Pancreas (tissue), 10 donors: ENCODE results near the gene CRNKL1. TPM values are rescaled to one million over a fixed set of nuclear protein-coding genes. Genes with fewer than 3 reads are reported as not detected.

Experiments used
- ATAC-seq, 4 donors: fragments of 200-7000 bp; cut with Tn5 transposase; one replicate each; pipeline versions ENCODE4 v1.8.0 to v1.9.1; 2020; ENCODE audit warnings: mild to moderate bottlenecking in 4 of 4, moderate library complexity in 4 of 4
- DNase-seq, 6 donors: peaks; one replicate each; pipeline ENCODE4 v3.0.0-alpha.2; 2020
- FAIRE-seq: peaks from 2 replicates; lab custom pipeline; 2012; peaks lifted over from hg19 to GRCh38; lab: Jason Lieb, UNC
- H3K27ac ChIP-seq, 4 donors: fragments of 200-600 bp; sonication (generic); 1 replicate in 3 of 4; 2 replicates in 1 of 4; pipeline versions ENCODE4 v1.5.0 to v1.8.0; 2020
- H3K27me3 ChIP-seq, 4 donors: fragments of 200-600 bp; one replicate each; pipeline ENCODE4 v1.8.0; 2021
- H3K36me3 ChIP-seq, 3 donors: fragments of 200-600 bp; sonication (generic) in 1 of 3; one replicate each; pipeline versions ENCODE4 v1.5.0 to v1.8.0; 2020 to 2021
- H3K4me1 ChIP-seq, 3 donors: fragments of 200-600 bp; one replicate each; pipeline ENCODE4 v1.8.0; 2021
- H3K4me3 ChIP-seq, 4 donors: fragments of 200-600 bp; sonication (generic) in 2 of 4; one replicate each; pipeline versions ENCODE4 v1.5.0 to v1.8.0; 2020 to 2021
- H3K9me3 ChIP-seq, 4 donors: fragments of 200-600 bp; one replicate each; pipeline ENCODE4 v1.8.0; 2021
- CTCF ChIP-seq, 4 donors: fragments of 200-600 bp; sonication (generic) in 3 of 4; IDR thresholded peaks; one replicate each; pipeline versions ENCODE4 v1.5.0 to v1.8.0; 2021; ENCODE audit warnings: antibody characterized with exemption in 4 of 4
- WGBS, 2 donors: extraction: QIAGEN DNeasy Blood & Tissue Kit; methylation state at CpG; one replicate each; pipeline ENCODE4 v1.1.7; 2013; 5-methylcytosine and 5-hydroxymethylcytosine counted together
- intact Hi-C, 3 donors: fragments of 100-400 bp; cut with DNase I; formaldehyde crosslinking; loops; one replicate each; pipeline versions ENCODE4 v1.11.1 to v1.14.2; 2022
- polyA plus RNA-seq, 2 donors: library from polyadenylated mRNA; stranded (reverse); fragments of 200-250 nt; gene quantifications; one replicate each; pipeline ENCODE4 v1.2.3, GENCODE V29; 2013
- total RNA-seq, 6 donors: library from RNA; stranded (reverse); fragmentation: NEBNext Ultra II Directional in 4 of 6; extraction: Animal tissue kit (Norgen Biotek cat#: 25700) in 4 of 6; gene quantifications; one replicate each; pipeline versions ENCODE4 v1.2.1 to v1.2.4, GENCODE V29; 2021 to 2023
- donor health status: healthy with polysubstance abuse.
- donor health status: DM: no; HTN: no; CAD: no; lungs with moderate emphysema.
- donor health status: DM: no; HTN: no; CAD: no.
- donor health status: control.
- donor health status: control.
- donor health status: Bipolar disorder and iron deficiency.
- donor health status: DM: yes; HTN: yes; CAD: no.
- donor health status: DM: no; HTN: no; CAD: no.
- donor health status: DM: no; HTN: no; CAD: no.
- donor health status: DM: yes; HTN: yes; CAD: no.

The CRNKL1 gene
- total and polyA plus RNA-seq, 8 donors = 4.4 to 15.5 (median 8.5) TPM

- Histone ChIP-seq H3K27ac (no peak overlapping the region), H3K4me1 (peaks cover 4 to 11% (median 9%) of the 10 kb centered on the region in 3 donors), H3K9me3 (no peaks in the 10 kb centered on the region), H3K36me3 (peaks cover 7 to 55% (median 37%) of the 10 kb centered on the region in 3 donors), H3K4me3 (no peak overlapping the region), H3K27me3 (no peaks in the 10 kb centered on the region)
- FAIRE-seq (no peak), ATAC-seq (no peak), DNase-seq (no peak)
- intact Hi-C loops = no loop called here
- TF ChIP-seq CTCF (IDR thresholded peaks at IDR 0.05) = no peak
- 81 to 84% methylated on average over 5 of the region's 5 CpGs for WGBS, 2 donors
Measured at GRCh38 chr20:20031790-20032189, 20.5 kb downstream of the CRNKL1 start.

GRCh38 chr20:20027284-20027683, 25.0 kb downstream of the CRNKL1 start:
- WGBS, 2 donors = 17 to 21% methylated on average over 2 of the region's 2 CpGs
- intact Hi-C loops = no loop called here
- peak; percentile 56 to 83 (median 73) for ATAC-seq
- Histone ChIP-seq H3K27ac (no peak overlapping the region), H3K9me3 (no peaks in the 10 kb centered on the region), H3K4me1 (peaks cover 4 to 15% (median 9%) of the 10 kb centered on the region in 3 donors), H3K27me3 (no peaks in the 10 kb centered on the region), H3K4me3 (no peak overlapping the region), H3K36me3 (peaks cover 0 to 24% (median 15%) of the 10 kb centered on the region in 3 donors)
- no peak for FAIRE-seq
- TF ChIP-seq CTCF (IDR thresholded peaks at IDR 0.05) = no peak
- DNase-seq = no peak

- no peak for TF ChIP-seq CTCF (IDR thresholded peaks at IDR 0.05)
- intact Hi-C loops = no loop called here
Measured at GRCh38 chr20:20024942-20025341, 27.3 kb downstream of the CRNKL1 start.

GRCh38 chr20:20023395-20023794, 28.9 kb downstream of the CRNKL1 start:
- Histone ChIP-seq H3K4me1 (peaks cover 13 to 20% (median 17%) of the 10 kb centered on the region in 3 donors), H3K36me3 (peaks cover 0 to 7% (median 0%) of the 10 kb centered on the region in 3 donors), H3K9me3 (no peaks in the 10 kb centered on the region), H3K4me3 (no peak overlapping the region), H3K27me3 (no peaks in the 10 kb centered on the region), H3K27ac (no peak overlapping the region)
- intact Hi-C loops = no loop called here
- FAIRE-seq = no peak
- 93 to 99% methylated on average over 3 of the region's 3 CpGs for WGBS, 2 donors
- no peak for ATAC-seq
- TF ChIP-seq CTCF (IDR thresholded peaks at IDR 0.05) = no peak
- DNase-seq = no peak

More at GRCh38 chr20:20024942-20025341, 27.3 kb downstream of the CRNKL1 start:
- no peak for FAIRE-seq
- Histone ChIP-seq H3K4me3 (no peak overlapping the region), H3K27me3 (no peaks in the 10 kb centered on the region), H3K4me1 (peaks cover 4 to 15% (median 9%) of the 10 kb centered on the region in 3 donors), H3K27ac (no peak overlapping the region), H3K36me3 (peaks cover 0 to 14% (median 7%) of the 10 kb centered on the region in 3 donors), H3K9me3 (no peaks in the 10 kb centered on the region)
- ATAC-seq = no peak
- DNase-seq = no peak

GRCh38 chr20:20022498-20022897, 29.8 kb downstream of the CRNKL1 start:
- intact Hi-C loops = no loop called here
- Histone ChIP-seq H3K4me1 (peaks cover 11 to 19% (median 16%) of the 10 kb centered on the region in 3 donors), H3K36me3 (peaks cover 0 to 1% (median 0%) of the 10 kb centered on the region in 3 donors), H3K27me3 (no peaks in the 10 kb centered on the region), H3K9me3 (no peaks in the 10 kb centered on the region), H3K4me3 (no peak overlapping the region), H3K27ac (no peak overlapping the region)
- no peak for DNase-seq
- no peak for ATAC-seq
- FAIRE-seq = no peak
- no peak for TF ChIP-seq CTCF (IDR thresholded peaks at IDR 0.05)
